ENCODE measurements around the gene GPHN. TPM values are rescaled to one million over a fixed set of nuclear protein-coding genes. Genes with fewer than 3 reads are reported as not detected.
"Not testable (repeated sequence)": the region's sequence is repeated elsewhere in the genome, so short reads cannot be mapped to it uniquely, and the experiment has no call there.

The GPHN gene
- polyA plus RNA-seq, 1 donor (not counting 4 experiments of a cell fraction or from before 2014, with no cell fraction given), result 17.6 TPM

DNA sequence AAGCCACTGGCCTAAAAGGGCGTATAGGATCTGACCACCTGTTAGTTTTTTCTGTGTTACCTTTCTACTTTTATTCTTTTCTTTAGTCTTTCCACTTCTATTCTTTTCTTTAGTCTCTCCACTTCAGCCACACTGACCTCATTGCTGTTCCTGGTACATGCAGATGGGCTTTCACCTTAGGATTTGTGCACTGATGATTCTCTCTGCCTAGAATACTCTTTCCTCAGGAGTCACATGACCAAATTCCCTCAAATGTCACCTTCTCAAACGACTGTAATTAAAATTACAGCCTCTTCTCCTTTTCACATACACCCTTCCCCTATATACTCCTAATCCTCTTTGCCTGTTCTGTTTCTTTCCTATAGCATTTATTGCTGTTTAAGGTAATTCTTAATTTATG lies 36.0 kb downstream of the GPHN start:
- H3K36me3 ChIP-seq (ENCODE audit: control insufficient read depth in 2 of 2, extremely low read depth in 1 of 2, insufficient read depth in 2 of 2, low read length in 2 of 2), result no peaks in the 10 kb centered on the region
- no peak for DNase-seq (ENCODE audit: low read depth, low spot score)
- H3K9me3 ChIP-seq (ENCODE audit: control insufficient read depth, low read depth, low read length), result no peaks in the 10 kb centered on the region
- H3K4me3 ChIP-seq (ENCODE audit: control insufficient read depth in 2 of 3, extremely low read depth in 1 of 3, insufficient read depth in 2 of 3, low read depth in 1 of 3, low read length in 3 of 3), result no peak overlapping the region
- no peaks in the 10 kb centered on the region for H3K27me3 ChIP-seq (ENCODE audit: control insufficient read depth, extremely low read depth, insufficient read depth, low read length)
- no peaks in the 10 kb centered on the region for H4K20me1 ChIP-seq (ENCODE audit: control insufficient read depth, extremely low read depth, insufficient read depth, low read length)
- H3K27ac ChIP-seq (ENCODE audit: control insufficient read depth, insufficient read depth, low read length), result no peak overlapping the region
- H2AFZ ChIP-seq (ENCODE audit: control insufficient read depth, low read length), result no peak overlapping the region
- dilution Hi-C loops (cut with MboI; ENCODE audit: extremely low pct_ligation_motif_present, low sequenced_read_pairs), result no loop called here
- H3K9ac ChIP-seq (ENCODE audit: control insufficient read depth, extremely low read depth, insufficient read depth, low read length), result no peak overlapping the region
- H3K79me2 ChIP-seq (ENCODE audit: control insufficient read depth, insufficient read depth, low read length), result peaks cover 17% of the 10 kb centered on the region
- no peaks in the 10 kb centered on the region for H3K4me1 ChIP-seq (ENCODE audit: control insufficient read depth, extremely low read depth, insufficient read depth, low read length)
- no peaks in the 10 kb centered on the region for H3K9me1 ChIP-seq (ENCODE audit: control insufficient read depth, extremely low read depth, insufficient read depth, low read length)
- TF ChIP-seq, protein P1, sequence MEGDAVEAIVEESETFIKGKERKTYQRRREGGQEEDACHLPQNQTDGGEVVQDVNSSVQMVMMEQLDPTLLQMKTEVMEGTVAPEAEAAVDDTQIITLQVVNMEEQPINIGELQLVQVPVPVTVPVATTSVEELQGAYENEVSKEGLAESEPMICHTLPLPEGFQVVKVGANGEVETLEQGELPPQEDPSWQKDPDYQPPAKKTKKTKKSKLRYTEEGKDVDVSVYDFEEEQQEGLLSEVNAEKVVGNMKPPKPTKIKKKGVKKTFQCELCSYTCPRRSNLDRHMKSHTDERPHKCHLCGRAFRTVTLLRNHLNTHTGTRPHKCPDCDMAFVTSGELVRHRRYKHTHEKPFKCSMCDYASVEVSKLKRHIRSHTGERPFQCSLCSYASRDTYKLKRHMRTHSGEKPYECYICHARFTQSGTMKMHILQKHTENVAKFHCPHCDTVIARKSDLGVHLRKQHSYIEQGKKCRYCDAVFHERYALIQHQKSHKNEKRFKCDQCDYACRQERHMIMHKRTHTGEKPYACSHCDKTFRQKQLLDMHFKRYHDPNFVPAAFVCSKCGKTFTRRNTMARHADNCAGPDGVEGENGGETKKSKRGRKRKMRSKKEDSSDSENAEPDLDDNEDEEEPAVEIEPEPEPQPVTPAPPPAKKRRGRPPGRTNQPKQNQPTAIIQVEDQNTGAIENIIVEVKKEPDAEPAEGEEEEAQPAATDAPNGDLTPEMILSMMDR (optimal IDR thresholded peaks at IDR 0.05 in 1 of 3, IDR thresholded peaks at IDR 0.05 in 1 of 3, conservative IDR thresholded peaks at IDR 0.05 in 1 of 3; ENCODE audit: extremely low read depth in 1 of 3, insufficient read depth in 2 of 3, low read length in 3 of 3), result no peak
- TF ChIP-seq EZH2 (IDR thresholded peaks at IDR 0.05; ENCODE audit: low read length), result no peak
- H3K4me2 ChIP-seq (ENCODE audit: control insufficient read depth, extremely low read depth, insufficient read depth, low read depth, low read length), result no peak overlapping the region
- no peak for FAIRE-seq

DNA sequence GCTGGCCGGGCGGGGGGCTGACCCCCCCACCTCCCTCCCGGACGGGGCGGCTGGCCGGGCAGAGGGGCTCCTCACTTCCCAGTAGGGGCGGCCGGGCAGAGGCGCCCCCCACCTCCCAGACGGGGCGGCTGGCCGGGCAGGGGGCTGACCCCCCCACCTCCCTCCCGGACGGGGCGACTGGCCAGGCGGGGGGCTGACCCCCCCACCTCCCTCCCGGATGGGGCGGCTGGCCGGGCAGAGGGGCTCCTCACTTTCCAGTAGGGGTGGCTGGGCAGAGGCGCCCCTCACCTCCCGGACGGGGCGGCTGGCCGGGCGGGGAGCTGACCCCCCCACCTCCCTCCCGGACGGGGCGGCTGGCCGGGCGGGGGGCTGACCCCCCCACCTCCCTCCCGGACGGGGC lies 37.2 kb downstream of the GPHN start:
- H3K79me2 ChIP-seq (ENCODE audit: control insufficient read depth, insufficient read depth, low read length), result peaks cover 11% of the 10 kb centered on the region
- dilution Hi-C loops (cut with MboI; ENCODE audit: extremely low pct_ligation_motif_present, low sequenced_read_pairs); H3K4me3 ChIP-seq (ENCODE audit: control insufficient read depth in 2 of 3, extremely low read depth in 1 of 3, insufficient read depth in 2 of 3, low read depth in 1 of 3, low read length in 3 of 3); DNase-seq (ENCODE audit: low read depth, low spot score); H3K27ac ChIP-seq (ENCODE audit: control insufficient read depth, insufficient read depth, low read length); H3K4me1 ChIP-seq (ENCODE audit: control insufficient read depth, extremely low read depth, insufficient read depth, low read length); H3K9ac ChIP-seq (ENCODE audit: control insufficient read depth, extremely low read depth, insufficient read depth, low read length); H3K27me3 ChIP-seq (ENCODE audit: control insufficient read depth, extremely low read depth, insufficient read depth, low read length); H3K9me3 ChIP-seq (ENCODE audit: control insufficient read depth, low read depth, low read length); H2AFZ ChIP-seq (ENCODE audit: control insufficient read depth, low read length); H3K9me1 ChIP-seq (ENCODE audit: control insufficient read depth, extremely low read depth, insufficient read depth, low read length); H3K36me3 ChIP-seq (ENCODE audit: control insufficient read depth in 2 of 2, extremely low read depth in 1 of 2, insufficient read depth in 2 of 2, low read length in 2 of 2); FAIRE-seq; H3K4me2 ChIP-seq (ENCODE audit: control insufficient read depth, extremely low read depth, insufficient read depth, low read depth, low read length); H4K20me1 ChIP-seq (ENCODE audit: control insufficient read depth, extremely low read depth, insufficient read depth, low read length): not testable (repeated sequence)

DNA sequence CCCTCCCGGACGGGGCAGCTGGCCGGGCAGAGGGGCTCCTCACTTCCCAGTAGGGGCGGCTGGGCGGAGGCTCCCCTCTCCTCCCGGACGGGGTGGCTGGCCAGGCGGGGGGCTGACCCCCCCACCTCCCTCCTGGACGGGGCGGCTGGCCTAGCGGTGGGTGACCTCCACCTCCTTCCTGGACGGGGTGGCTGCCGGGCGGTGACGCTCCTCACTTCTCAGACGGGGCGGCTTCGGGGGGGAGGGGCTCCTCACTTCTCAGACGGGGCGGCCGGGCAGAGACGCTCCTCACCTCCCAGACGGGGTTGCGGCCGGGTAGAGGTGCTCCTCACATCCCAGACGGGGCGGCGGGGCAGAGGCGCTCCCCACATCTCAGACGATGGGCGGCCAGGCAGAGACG lies 37.8 kb downstream of the GPHN start:
- H3K36me3 ChIP-seq (ENCODE audit: control insufficient read depth in 2 of 2, extremely low read depth in 1 of 2, insufficient read depth in 2 of 2, low read length in 2 of 2); H3K27ac ChIP-seq (ENCODE audit: control insufficient read depth, insufficient read depth, low read length); H4K20me1 ChIP-seq (ENCODE audit: control insufficient read depth, extremely low read depth, insufficient read depth, low read length); H3K4me1 ChIP-seq (ENCODE audit: control insufficient read depth, extremely low read depth, insufficient read depth, low read length); H3K9ac ChIP-seq (ENCODE audit: control insufficient read depth, extremely low read depth, insufficient read depth, low read length); H3K9me3 ChIP-seq (ENCODE audit: control insufficient read depth, low read depth, low read length); FAIRE-seq; H2AFZ ChIP-seq (ENCODE audit: control insufficient read depth, low read length); H3K4me2 ChIP-seq (ENCODE audit: control insufficient read depth, extremely low read depth, insufficient read depth, low read depth, low read length); DNase-seq (ENCODE audit: low read depth, low spot score); H3K4me3 ChIP-seq (ENCODE audit: control insufficient read depth in 2 of 3, extremely low read depth in 1 of 3, insufficient read depth in 2 of 3, low read depth in 1 of 3, low read length in 3 of 3); dilution Hi-C loops (cut with MboI; ENCODE audit: extremely low pct_ligation_motif_present, low sequenced_read_pairs); H3K9me1 ChIP-seq (ENCODE audit: control insufficient read depth, extremely low read depth, insufficient read depth, low read length); H3K27me3 ChIP-seq (ENCODE audit: control insufficient read depth, extremely low read depth, insufficient read depth, low read length): not testable (repeated sequence)
- peaks cover 10% of the 10 kb centered on the region for H3K79me2 ChIP-seq (ENCODE audit: control insufficient read depth, insufficient read depth, low read length)
